IMR-90 (cell line): Measurements from ENCODE around the gene HACE1. TPM values are rescaled to one million over a fixed set of nuclear protein-coding genes. Genes with fewer than 3 reads are reported as not detected.

Source experiments
- ATAC-seq: fragments of 200-7000 bp; cut with Tn5 transposase; 2 replicates; pipeline ENCODE4 v1.9.1; 2020; ENCODE audit warnings: low read depth, mild to moderate bottlenecking, moderate library complexity
- BruUV-seq: library from RNA; stranded (reverse); fragments of 400-500 nt; replicated peaks from 2 replicates; lab custom pipeline; 2021; lab: Mats Ljungman, UMichigan
- CTCF ChIA-PET: fragments of 300-600 bp; formaldehyde crosslinking; extraction: SDS; loops from one replicate; lab custom pipeline; 2021; ENCODE audit warnings: antibody characterized with exemption; lab: Yijun Ruan, JAX
- POLR2A ChIA-PET: fragments of 300-600 bp; sonication (Branson Sonifier 250); formaldehyde crosslinking; loops from one replicate; lab custom pipeline; 2022; ENCODE audit warnings: antibody characterized with exemption; ENCODE audit not compliant: unreplicated experiment; lab: Charles Lee
- DNase-seq: peaks from one replicate; pipeline ENCODE4 v3.0.0; 2013
- H2AFZ ChIP-seq: replicated peaks from 2 replicates; pipeline ENCODE3; 2013; ENCODE audit warnings: low read length, mild to moderate bottlenecking; ENCODE audit not compliant: poor library complexity
- H2AK5ac ChIP-seq: 2 replicates; pipeline ENCODE4 v1.6.1; 2013; ENCODE audit warnings: low read depth, low read length, inconsistent platforms
- H2AK9ac ChIP-seq: replicated peaks from 2 replicates; pipeline ENCODE3; 2013; ENCODE audit warnings: mild to moderate bottlenecking, low read depth, low read length, moderate library complexity; ENCODE audit not compliant: poor library complexity
- H2BK120ac ChIP-seq: 2 replicates; pipeline ENCODE4 v1.6.1; 2013; ENCODE audit warnings: low read depth, low read length, inconsistent platforms
- H2BK15ac ChIP-seq: 3 replicates; pipeline ENCODE4 v1.6.1; 2013; ENCODE audit warnings: low read depth, low read length, inconsistent platforms
- H2BK20ac ChIP-seq: 2 replicates; pipeline ENCODE4 v1.6.1; 2013; ENCODE audit warnings: low read depth, mild to moderate bottlenecking, inconsistent platforms, low read length, moderate library complexity
- H2BK5ac ChIP-seq: 2 replicates; pipeline ENCODE4 v1.6.1; 2013; ENCODE audit warnings: mild to moderate bottlenecking, low read depth, low read length, inconsistent platforms; ENCODE audit not compliant: poor library complexity, severe bottlenecking
- H3K14ac ChIP-seq: replicated peaks from 2 replicates; pipeline ENCODE4 v1.6.1; 2013; ENCODE audit warnings: low read depth, low read length, inconsistent platforms
- H3K18ac ChIP-seq: 2 replicates; pipeline ENCODE4 v1.6.1; 2013; ENCODE audit warnings: low read depth, low read length, control low read depth
- H3K23ac ChIP-seq: 2 replicates; pipeline ENCODE4 v1.6.1; 2013; ENCODE audit warnings: low read depth, low read length, inconsistent platforms
- H3K27ac ChIP-seq: 2 replicates; pipeline ENCODE4 v1.5.1; 2013; ENCODE audit warnings: mild to moderate bottlenecking, control low read depth, low read length; ENCODE audit not compliant: insufficient read depth
- H3K27me3 ChIP-seq: 2 replicates; pipeline ENCODE4 v1.6.1; 2013; ENCODE audit warnings: low read length; ENCODE audit not compliant: control insufficient read depth, insufficient read depth
- H3K36me3 ChIP-seq: 2 replicates; pipeline ENCODE4 v1.6.1; 2013; ENCODE audit warnings: low read length, mixed read lengths; ENCODE audit not compliant: control insufficient read depth, insufficient read depth
- H3K4ac ChIP-seq: 2 replicates; pipeline ENCODE4 v1.6.1; 2013; ENCODE audit warnings: low read depth, low read length, inconsistent platforms
- H3K4me1 ChIP-seq: 2 replicates; pipeline ENCODE4 v1.6.1; 2013; ENCODE audit warnings: low read length, mixed read lengths; ENCODE audit not compliant: control insufficient read depth, insufficient read depth
- H3K4me2 ChIP-seq: 2 replicates; pipeline ENCODE4 v1.6.1; 2013; ENCODE audit warnings: low read depth, mild to moderate bottlenecking, control low read depth, low read length, moderate library complexity
- H3K4me3 ChIP-seq: 2 replicates; pipeline ENCODE4 v1.5.1; 2013; ENCODE audit warnings: low read depth, mild to moderate bottlenecking, control low read depth, low read length, moderate library complexity; ENCODE audit not compliant: insufficient read depth
- H3K56ac ChIP-seq: 2 replicates; pipeline ENCODE4 v1.6.1; 2013; ENCODE audit warnings: low read length, inconsistent platforms; ENCODE audit not compliant: insufficient read depth; ENCODE audit errors: extremely low read depth
- H3K79me1 ChIP-seq, 2 experiments: 2 replicates each; pipeline ENCODE4 v1.6.1; 2013; ENCODE audit warnings: low read length in 2 of 2, inconsistent platforms in 1 of 2, low read depth in 1 of 2
- H3K9ac ChIP-seq: 2 replicates; pipeline ENCODE4 v1.6.1; 2013; ENCODE audit warnings: low read depth, low read length, control low read depth
- H3K9me1 ChIP-seq: 2 replicates; pipeline ENCODE4 v1.6.1; 2013; ENCODE audit warnings: low read length, inconsistent platforms; ENCODE audit not compliant: insufficient read depth
- H3K9me3 ChIP-seq: 2 replicates; pipeline ENCODE4 v1.6.1; 2013; ENCODE audit warnings: low read length; ENCODE audit not compliant: control insufficient read depth, insufficient read depth
- H4K20me1 ChIP-seq: 2 replicates; pipeline ENCODE4 v1.6.1; 2013; ENCODE audit warnings: low read length, inconsistent platforms; ENCODE audit not compliant: insufficient read depth
- H4K5ac ChIP-seq: 2 replicates; pipeline ENCODE4 v1.6.1; 2013; ENCODE audit warnings: mild to moderate bottlenecking, low read depth, low read length, control low read depth
- H4K8ac ChIP-seq, 2 experiments: 2 replicates each; pipeline ENCODE4 v1.6.1; 2013; ENCODE audit warnings: low read depth in 2 of 2, low read length in 2 of 2, control low read depth in 1 of 2, inconsistent platforms in 1 of 2
- H4K91ac ChIP-seq: 2 replicates; pipeline ENCODE4 v1.6.1; 2013; ENCODE audit warnings: low read depth, low read length, inconsistent platforms; ENCODE audit not compliant: insufficient read depth
- CHD1 ChIP-seq: IDR thresholded peaks from 2 replicates; pipeline ENCODE4 v1.6.1; 2012; ENCODE audit warnings: low read depth, low read length, improper control_type of control experiment
- MAFK ChIP-seq: IDR thresholded peaks from 2 replicates; pipeline ENCODE4 v1.6.1; 2012; ENCODE audit warnings: low read depth, low read length, improper control_type of control experiment
- POLR2A ChIP-seq: IDR thresholded peaks from 2 replicates; pipeline ENCODE4 v1.6.1; 2012; ENCODE audit warnings: mild to moderate bottlenecking, low read depth, low read length
- RCOR1 ChIP-seq: IDR thresholded peaks from 2 replicates; pipeline ENCODE4 v1.6.1; 2012; ENCODE audit warnings: mild to moderate bottlenecking, low read length, improper control_type of control experiment; ENCODE audit not compliant: insufficient replicate concordance
- WGBS, 2 experiments: methylation state at CpG; one replicate each; pipeline versions ENCODE4 v1.1.5 to v1.1.7; 2013; ENCODE audit warnings: missing lambda C conversion rate in 2 of 2; ENCODE audit not compliant: insufficient read length in 1 of 2; ENCODE audit errors: extremely low coverage in 2 of 2; 5-methylcytosine and 5-hydroxymethylcytosine counted together
- dilution Hi-C: fragments of 300-500 bp; cut with HindIII; formaldehyde crosslinking; loops from one replicate; pipeline ENCODE4 v1.14.3; 2018; ENCODE audit warnings: low sequenced_read_pairs; ENCODE audit not compliant: unreplicated experiment
- in situ Hi-C: fragments of 300-500 bp; cut with MboI; formaldehyde crosslinking; loops from 3 replicates; pipeline ENCODE4 v1.14.3; 2019; ENCODE audit warnings: low sequenced_read_pairs, inconsistent platforms, mixed read lengths
- intact Hi-C: fragments of 100-400 bp; cut with micrococcal nuclease; formaldehyde crosslinking; loops from 2 replicates; pipeline ENCODE4 v1.10.0; 2022
- polyA plus RNA-seq, 3 experiments: library from polyadenylated mRNA; depleted of rRNA; stranded (reverse); fragments of >200 nt; gene quantifications; 2 replicates each; pipeline ENCODE4 v1.2.3, GENCODE V29; 2012; ENCODE audit warnings: low replicate concordance in 1 of 3
- total RNA-seq: library from RNA; depleted of rRNA; stranded (reverse); fragments of >200 nt; gene quantifications from 2 replicates; pipeline ENCODE4 v1.2.3, GENCODE V29; 2012

HACE1 gene
- total and polyA plus RNA-seq, 2 of the 4 experiments (the other 2 are of a cell fraction): 5.4 to 10.8 TPM

GRCh38 chr6:104718672-104719071, 141.0 kb downstream of the HACE1 start:
- H3K18ac ChIP-seq: no peak overlapping the region
- no peak overlapping the region for H3K4me2 ChIP-seq
- in situ Hi-C loops (no loop called here), dilution Hi-C loops (no loop called here), intact Hi-C loops (no loop called here)
- H2AFZ ChIP-seq: no peak overlapping the region
- H3K9me3 ChIP-seq: no peaks in the 10 kb centered on the region
- H3K27me3 ChIP-seq: no peaks in the 10 kb centered on the region
- TF ChIP-seq CHD1 (no peak), MAFK (no peak), RCOR1 (no peak), POLR2A (no peak)
- no peak overlapping the region for H2BK120ac ChIP-seq
- H4K91ac ChIP-seq: no peak overlapping the region
- no peak overlapping the region for H3K4me3 ChIP-seq
- H4K8ac ChIP-seq: no peak overlapping the region
- ChIA-PET CTCF (no interaction called here), POLR2A (no interaction called here)
- no CpG with 5 or more reads among the region's 1 CpG for whole genome bisulfite sequencing, 2 experiments
- no peak overlapping the region for H3K9ac ChIP-seq
- H4K20me1 ChIP-seq: no peaks in the 10 kb centered on the region
- no peak overlapping the region for H3K27ac ChIP-seq
- no peak overlapping the region for H2BK5ac ChIP-seq
- DNase-seq: no peak
- H2BK20ac ChIP-seq: no peak overlapping the region
- no peak for ATAC-seq
- no peak overlapping the region for H3K56ac ChIP-seq
- no peak overlapping the region for H2AK9ac ChIP-seq
- no peak overlapping the region for H2AK5ac ChIP-seq
- H3K36me3 ChIP-seq: no peaks in the 10 kb centered on the region
- H3K4ac ChIP-seq: no peak overlapping the region
- no peak overlapping the region for H4K5ac ChIP-seq
- H3K9me1 ChIP-seq: no peaks in the 10 kb centered on the region
- no peaks in the 10 kb centered on the region for H3K79me1 ChIP-seq
- no peak overlapping the region for H3K14ac ChIP-seq
- H2BK15ac ChIP-seq: no peak overlapping the region
- H3K4me1 ChIP-seq: no peaks in the 10 kb centered on the region
- no peak overlapping the region for H3K23ac ChIP-seq
- no TSS peak for BruUV-seq
